ENCODE data around the gene ESD. TPM values are rescaled to one million over a fixed set of nuclear protein-coding genes. Genes with fewer than 3 reads are reported as not detected.

The ESD gene
- total RNA-seq, 1 experiment from 2014 or later, result 78.8 TPM

DNA sequence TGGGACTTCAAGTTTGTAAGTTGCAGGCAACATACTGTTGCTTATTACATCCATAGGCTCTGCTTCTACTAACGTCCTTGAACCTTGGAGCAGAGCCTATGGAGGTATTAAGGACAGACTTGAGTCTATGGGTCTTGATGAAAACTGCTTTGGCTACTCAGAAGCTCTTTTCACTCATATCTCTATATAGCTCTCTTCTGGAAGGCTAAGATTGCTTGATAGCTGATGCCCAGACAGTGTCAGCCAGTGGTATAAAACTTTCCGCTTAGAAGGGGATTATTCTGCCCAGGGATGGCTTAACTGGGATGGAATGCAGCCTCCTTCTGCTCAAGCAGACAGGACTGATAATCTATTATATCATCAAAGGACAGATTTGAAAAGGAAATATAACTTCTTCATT is 25.6 kb upstream of the ESD start:
- Histone ChIP-seq H2AK5ac (ENCODE audit: insufficient read length, low read length) (no peak overlapping the region), H3K79me2 (ENCODE audit: insufficient read depth, low read length) (no peaks in the 10 kb centered on the region), H3K4me2 (ENCODE audit: insufficient read depth, insufficient read length, low read length) (no peak overlapping the region), H2BK15ac (ENCODE audit: low read depth, low read length) (no peak overlapping the region), H2BK20ac (ENCODE audit: low read depth, low read length, poor library complexity, severe bottlenecking) (no peak overlapping the region), H3K9ac (ENCODE audit: extremely low read depth, insufficient read length, low read length) (no peak overlapping the region), H3K4ac (ENCODE audit: low read depth, low read length) (no peak overlapping the region), H3K23me2 (ENCODE audit: insufficient read length, low read depth, low read length, poor library complexity, severe bottlenecking) (no peaks in the 10 kb centered on the region), H3K79me1 (ENCODE audit: insufficient read depth, low read depth, low read length, poor library complexity, severe bottlenecking) (no peaks in the 10 kb centered on the region), H3K27me3 (ENCODE audit: insufficient read depth, low read length) (no peaks in the 10 kb centered on the region), H4K8ac (replicated peaks; ENCODE audit: insufficient read length, low read depth, low read length) (no peak overlapping the region), H3K23ac (ENCODE audit: insufficient read length, low read depth, low read length) (no peak overlapping the region), H4K91ac (ENCODE audit: insufficient read length, low read depth, low read length) (no peak overlapping the region), H3K14ac (ENCODE audit: insufficient read depth, low read length) (no peak overlapping the region), H3K4me1 (ENCODE audit: insufficient read depth, low read length) (no peaks in the 10 kb centered on the region), H4K20me1 (ENCODE audit: control insufficient read depth, insufficient read depth, insufficient read length) (no peaks in the 10 kb centered on the region), H3K18ac (ENCODE audit: insufficient read length, low read depth, low read length) (no peak overlapping the region), H3T11ph (ENCODE audit: low read length) (no peak overlapping the region), H3K27ac (ENCODE audit: insufficient read length, low read depth, low read length) (no peak overlapping the region), H2BK120ac (ENCODE audit: low read depth, low read length, poor library complexity, severe bottlenecking) (no peak overlapping the region), H3K9me3 (ENCODE audit: control insufficient read depth, low read depth, low read length) (no peaks in the 10 kb centered on the region), H3K56ac (ENCODE audit: insufficient read length, low read depth, low read length) (no peak overlapping the region), H2AFZ (ENCODE audit: low read length) (no peak overlapping the region), H2BK12ac (ENCODE audit: insufficient read length, low read depth, low read length) (no peak overlapping the region), H4K5ac (ENCODE audit: insufficient read length, low read depth, low read length) (no peak overlapping the region), H2BK5ac (ENCODE audit: insufficient read length, low read length) (no peak overlapping the region)
- no CpG with 5 or more reads among the region's 2 CpGs for WGBS (ENCODE audit: extremely low coverage, insufficient read length, low lambda C conversion rate)
- H3K4me1 Mint-ChIP-seq, result peaks cover under 1% of the 10 kb centered on the region in 2 experiments
- no peak overlapping the region for H3K27ac Mint-ChIP-seq
- H3K27me3 Mint-ChIP-seq (ENCODE audit: low read depth), result no peaks in the 10 kb centered on the region; the same call in 1 of the 2 replicates
- no peaks in the 10 kb centered on the region for H3K36me3 Mint-ChIP-seq (ENCODE audit: insufficient read depth in 1 of 3, low read depth in 3 of 3)
- DNase-seq, result no peak
- no peak overlapping the region for H3K4me3 Mint-ChIP-seq
- TF ChIP-seq, protein P1, sequence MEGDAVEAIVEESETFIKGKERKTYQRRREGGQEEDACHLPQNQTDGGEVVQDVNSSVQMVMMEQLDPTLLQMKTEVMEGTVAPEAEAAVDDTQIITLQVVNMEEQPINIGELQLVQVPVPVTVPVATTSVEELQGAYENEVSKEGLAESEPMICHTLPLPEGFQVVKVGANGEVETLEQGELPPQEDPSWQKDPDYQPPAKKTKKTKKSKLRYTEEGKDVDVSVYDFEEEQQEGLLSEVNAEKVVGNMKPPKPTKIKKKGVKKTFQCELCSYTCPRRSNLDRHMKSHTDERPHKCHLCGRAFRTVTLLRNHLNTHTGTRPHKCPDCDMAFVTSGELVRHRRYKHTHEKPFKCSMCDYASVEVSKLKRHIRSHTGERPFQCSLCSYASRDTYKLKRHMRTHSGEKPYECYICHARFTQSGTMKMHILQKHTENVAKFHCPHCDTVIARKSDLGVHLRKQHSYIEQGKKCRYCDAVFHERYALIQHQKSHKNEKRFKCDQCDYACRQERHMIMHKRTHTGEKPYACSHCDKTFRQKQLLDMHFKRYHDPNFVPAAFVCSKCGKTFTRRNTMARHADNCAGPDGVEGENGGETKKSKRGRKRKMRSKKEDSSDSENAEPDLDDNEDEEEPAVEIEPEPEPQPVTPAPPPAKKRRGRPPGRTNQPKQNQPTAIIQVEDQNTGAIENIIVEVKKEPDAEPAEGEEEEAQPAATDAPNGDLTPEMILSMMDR (conservative IDR thresholded peaks at IDR 0.05), result no peak
- H3K9me3 Mint-ChIP-seq, result no peaks in the 10 kb centered on the region; a peak in 1 of 5 replicates
